HEK293 (cell line): ENCODE measurements around the gene ACTR3C.
"Not testable (repeated sequence)": the region's sequence is repeated elsewhere in the genome, so short reads cannot be mapped to it uniquely, and the experiment has no call there.

Source experiments
- AEBP2 ChIP-seq: fragments of 450-650 bp; formaldehyde crosslinking; IDR thresholded peaks from 2 replicates; pipeline ENCODE4 v1.5.1; 2016; ENCODE audit warnings: missing biosample characterization, missing genetic modification characterization, borderline replicate concordance
- KLF1 ChIP-seq: fragments of 450-650 bp; formaldehyde crosslinking; IDR thresholded peaks from 2 replicates; pipeline ENCODE4 v1.5.1; 2016; ENCODE audit warnings: missing biosample characterization, missing genetic modification characterization
- PATZ1 ChIP-seq: fragments of 450-650 bp; formaldehyde crosslinking; IDR thresholded peaks from 2 replicates; pipeline ENCODE4 v1.5.1; 2016; ENCODE audit warnings: missing biosample characterization, missing genetic modification characterization
- YY1 ChIP-seq: fragments of 450-650 bp; formaldehyde crosslinking; IDR thresholded peaks from 2 replicates; pipeline ENCODE4 v1.5.1; 2018; ENCODE audit warnings: missing biosample characterization, missing genetic modification characterization
- ZNF404 ChIP-seq: fragments of 450-650 bp; formaldehyde crosslinking; IDR thresholded peaks from 2 replicates; pipeline ENCODE4 v1.5.1; 2017; ENCODE audit warnings: missing biosample characterization, missing genetic modification characterization
- ZNF830 ChIP-seq: fragments of 450-650 bp; IDR thresholded peaks from 2 replicates; pipeline ENCODE4 v1.5.0; 2018; ENCODE audit warnings: missing biosample characterization, missing genetic modification characterization, low read depth, mild to moderate bottlenecking, moderate library complexity
- ZSCAN18 ChIP-seq: fragments of 450-650 bp; formaldehyde crosslinking; IDR thresholded peaks from 2 replicates; pipeline ENCODE4 v1.5.1; 2016; ENCODE audit warnings: missing biosample characterization, missing genetic modification characterization
- TF ChIP-seq, protein P1 (sequence below): fragments of 450-650 bp; formaldehyde crosslinking; IDR thresholded peaks from 2 replicates; pipeline ENCODE4 v1.5.1; 2016; ENCODE audit warnings: missing biosample characterization, missing genetic modification characterization
- TF ChIP-seq, protein P2 (sequence below): fragments of 450-650 bp; formaldehyde crosslinking; IDR thresholded peaks from 2 replicates; pipeline ENCODE4 v1.5.1; 2016; ENCODE audit warnings: missing biosample characterization, missing genetic modification characterization
- TF ChIP-seq, protein P3 (sequence below): fragments of 450-650 bp; formaldehyde crosslinking; IDR thresholded peaks from 2 replicates; pipeline ENCODE4 v1.5.1; 2016; ENCODE audit warnings: missing biosample characterization, missing genetic modification characterization
- TF ChIP-seq, protein P4 (sequence below): fragments of 450-650 bp; formaldehyde crosslinking; IDR thresholded peaks from 2 replicates; pipeline ENCODE4 v1.5.1; 2016; ENCODE audit warnings: missing biosample characterization, missing genetic modification characterization

DNA sequence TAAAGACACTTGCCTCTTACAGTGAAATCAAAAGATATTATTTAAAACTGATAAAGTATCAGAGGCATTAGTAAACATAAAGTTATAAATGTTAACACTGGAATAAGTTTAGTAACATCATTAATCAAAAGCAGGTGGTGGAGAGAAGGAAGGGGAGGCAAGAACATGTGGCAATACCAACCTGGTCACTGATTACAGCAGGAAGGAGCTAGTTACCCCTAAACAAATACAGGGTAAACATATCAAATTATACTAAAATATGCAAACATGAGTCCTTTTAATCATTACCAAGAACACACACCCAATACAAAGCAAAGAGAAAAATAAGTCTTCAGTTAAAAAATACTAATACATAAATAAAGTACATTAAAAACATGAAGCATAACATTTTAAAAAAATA is 25.4 kb downstream of the ACTR3C start:
- TF ChIP-seq, protein P1, sequence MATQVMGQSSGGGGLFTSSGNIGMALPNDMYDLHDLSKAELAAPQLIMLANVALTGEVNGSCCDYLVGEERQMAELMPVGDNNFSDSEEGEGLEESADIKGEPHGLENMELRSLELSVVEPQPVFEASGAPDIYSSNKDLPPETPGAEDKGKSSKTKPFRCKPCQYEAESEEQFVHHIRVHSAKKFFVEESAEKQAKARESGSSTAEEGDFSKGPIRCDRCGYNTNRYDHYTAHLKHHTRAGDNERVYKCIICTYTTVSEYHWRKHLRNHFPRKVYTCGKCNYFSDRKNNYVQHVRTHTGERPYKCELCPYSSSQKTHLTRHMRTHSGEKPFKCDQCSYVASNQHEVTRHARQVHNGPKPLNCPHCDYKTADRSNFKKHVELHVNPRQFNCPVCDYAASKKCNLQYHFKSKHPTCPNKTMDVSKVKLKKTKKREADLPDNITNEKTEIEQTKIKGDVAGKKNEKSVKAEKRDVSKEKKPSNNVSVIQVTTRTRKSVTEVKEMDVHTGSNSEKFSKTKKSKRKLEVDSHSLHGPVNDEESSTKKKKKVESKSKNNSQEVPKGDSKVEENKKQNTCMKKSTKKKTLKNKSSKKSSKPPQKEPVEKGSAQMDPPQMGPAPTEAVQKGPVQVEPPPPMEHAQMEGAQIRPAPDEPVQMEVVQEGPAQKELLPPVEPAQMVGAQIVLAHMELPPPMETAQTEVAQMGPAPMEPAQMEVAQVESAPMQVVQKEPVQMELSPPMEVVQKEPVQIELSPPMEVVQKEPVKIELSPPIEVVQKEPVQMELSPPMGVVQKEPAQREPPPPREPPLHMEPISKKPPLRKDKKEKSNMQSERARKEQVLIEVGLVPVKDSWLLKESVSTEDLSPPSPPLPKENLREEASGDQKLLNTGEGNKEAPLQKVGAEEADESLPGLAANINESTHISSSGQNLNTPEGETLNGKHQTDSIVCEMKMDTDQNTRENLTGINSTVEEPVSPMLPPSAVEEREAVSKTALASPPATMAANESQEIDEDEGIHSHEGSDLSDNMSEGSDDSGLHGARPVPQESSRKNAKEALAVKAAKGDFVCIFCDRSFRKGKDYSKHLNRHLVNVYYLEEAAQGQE (tag by site-specific recombination), result not testable (repeated sequence)
- TF ChIP-seq YY1 (tag by site-specific recombination); AEBP2 (tag by site-specific recombination); ZNF404 (tag by site-specific recombination); ZNF830 (tag by site-specific recombination); ZSCAN18 (tag by site-specific recombination); PATZ1; KLF1 (tag by site-specific recombination): not testable (repeated sequence)
- TF ChIP-seq, protein P2, sequence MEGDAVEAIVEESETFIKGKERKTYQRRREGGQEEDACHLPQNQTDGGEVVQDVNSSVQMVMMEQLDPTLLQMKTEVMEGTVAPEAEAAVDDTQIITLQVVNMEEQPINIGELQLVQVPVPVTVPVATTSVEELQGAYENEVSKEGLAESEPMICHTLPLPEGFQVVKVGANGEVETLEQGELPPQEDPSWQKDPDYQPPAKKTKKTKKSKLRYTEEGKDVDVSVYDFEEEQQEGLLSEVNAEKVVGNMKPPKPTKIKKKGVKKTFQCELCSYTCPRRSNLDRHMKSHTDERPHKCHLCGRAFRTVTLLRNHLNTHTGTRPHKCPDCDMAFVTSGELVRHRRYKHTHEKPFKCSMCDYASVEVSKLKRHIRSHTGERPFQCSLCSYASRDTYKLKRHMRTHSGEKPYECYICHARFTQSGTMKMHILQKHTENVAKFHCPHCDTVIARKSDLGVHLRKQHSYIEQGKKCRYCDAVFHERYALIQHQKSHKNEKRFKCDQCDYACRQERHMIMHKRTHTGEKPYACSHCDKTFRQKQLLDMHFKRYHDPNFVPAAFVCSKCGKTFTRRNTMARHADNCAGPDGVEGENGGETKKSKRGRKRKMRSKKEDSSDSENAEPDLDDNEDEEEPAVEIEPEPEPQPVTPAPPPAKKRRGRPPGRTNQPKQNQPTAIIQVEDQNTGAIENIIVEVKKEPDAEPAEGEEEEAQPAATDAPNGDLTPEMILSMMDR (tag by site-specific recombination), result not testable (repeated sequence)
- TF ChIP-seq, protein P3, sequence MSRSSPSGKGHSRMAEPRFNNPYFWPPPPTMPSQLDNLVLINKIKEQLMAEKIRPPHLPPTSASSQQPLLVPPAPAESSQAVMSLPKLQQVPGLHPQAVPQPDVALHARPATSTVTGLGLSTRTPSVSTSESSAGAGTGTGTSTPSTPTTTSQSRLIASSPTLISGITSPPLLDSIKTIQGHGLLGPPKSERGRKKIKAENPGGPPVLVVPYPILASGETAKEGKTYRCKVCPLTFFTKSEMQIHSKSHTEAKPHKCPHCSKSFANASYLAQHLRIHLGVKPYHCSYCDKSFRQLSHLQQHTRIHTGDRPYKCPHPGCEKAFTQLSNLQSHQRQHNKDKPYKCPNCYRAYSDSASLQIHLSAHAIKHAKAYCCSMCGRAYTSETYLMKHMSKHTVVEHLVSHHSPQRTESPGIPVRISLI (tag by site-specific recombination), result not testable (repeated sequence)
- TF ChIP-seq, protein P4, sequence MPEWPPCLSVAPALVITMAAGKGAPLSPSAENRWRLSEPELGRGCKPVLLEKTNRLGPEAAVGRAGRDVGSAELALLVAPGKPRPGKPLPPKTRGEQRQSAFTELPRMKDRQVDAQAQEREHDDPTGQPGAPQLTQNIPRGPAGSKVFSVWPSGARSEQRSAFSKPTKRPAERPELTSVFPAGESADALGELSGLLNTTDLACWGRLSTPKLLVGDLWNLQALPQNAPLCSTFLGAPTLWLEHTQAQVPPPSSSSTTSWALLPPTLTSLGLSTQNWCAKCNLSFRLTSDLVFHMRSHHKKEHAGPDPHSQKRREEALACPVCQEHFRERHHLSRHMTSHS (tag by site-specific recombination), result not testable (repeated sequence)
